HG02840 (cell line): ENCODE results near the gene GPR171.
A peak's percentile ranks its signal among the peaks of the same experiment; 100 is the strongest.
"Not testable (repeated sequence)": the region's sequence is repeated elsewhere in the genome, so short reads cannot be mapped to it uniquely, and the experiment has no call there.

ENCODE experiments used
- ATAC-seq: cut with Tn5 transposase; IDR thresholded peaks from one replicate; pipeline ENCODE4 v1.9.1; 2021; ENCODE audit warnings: mild to moderate bottlenecking, moderate library complexity, moderate number of reproducible peaks; ENCODE audit not compliant: unreplicated experiment, low FRiP score

GPR171 gene, protein sequence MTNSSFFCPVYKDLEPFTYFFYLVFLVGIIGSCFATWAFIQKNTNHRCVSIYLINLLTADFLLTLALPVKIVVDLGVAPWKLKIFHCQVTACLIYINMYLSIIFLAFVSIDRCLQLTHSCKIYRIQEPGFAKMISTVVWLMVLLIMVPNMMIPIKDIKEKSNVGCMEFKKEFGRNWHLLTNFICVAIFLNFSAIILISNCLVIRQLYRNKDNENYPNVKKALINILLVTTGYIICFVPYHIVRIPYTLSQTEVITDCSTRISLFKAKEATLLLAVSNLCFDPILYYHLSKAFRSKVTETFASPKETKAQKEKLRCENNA

DNA sequence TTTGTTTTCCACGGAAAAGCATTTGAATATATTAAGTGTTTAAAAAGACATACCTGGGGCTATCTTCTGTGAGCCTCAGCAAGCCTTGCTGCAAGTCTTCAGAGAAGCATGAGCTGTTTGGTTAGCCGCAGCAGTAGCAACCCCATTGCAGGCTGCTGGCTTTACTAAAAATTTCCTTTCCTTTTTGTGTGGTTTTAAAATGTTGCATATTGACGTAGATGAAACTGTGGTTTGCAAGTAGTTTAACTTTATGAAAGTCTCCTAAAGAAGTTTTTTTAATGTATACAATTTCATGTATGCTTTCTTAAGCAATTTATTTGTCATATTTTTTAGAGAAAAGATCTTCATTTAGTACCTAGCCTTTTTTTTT lies at the start of gene GPR171:
TSS of gene GPR171 (minus strand) at position 166 of the 370 bp plus-strand sequence. CDS start 3,830 bp downstream, outside the sequence.
- peak; percentile 89 for ATAC-seq

DNA sequence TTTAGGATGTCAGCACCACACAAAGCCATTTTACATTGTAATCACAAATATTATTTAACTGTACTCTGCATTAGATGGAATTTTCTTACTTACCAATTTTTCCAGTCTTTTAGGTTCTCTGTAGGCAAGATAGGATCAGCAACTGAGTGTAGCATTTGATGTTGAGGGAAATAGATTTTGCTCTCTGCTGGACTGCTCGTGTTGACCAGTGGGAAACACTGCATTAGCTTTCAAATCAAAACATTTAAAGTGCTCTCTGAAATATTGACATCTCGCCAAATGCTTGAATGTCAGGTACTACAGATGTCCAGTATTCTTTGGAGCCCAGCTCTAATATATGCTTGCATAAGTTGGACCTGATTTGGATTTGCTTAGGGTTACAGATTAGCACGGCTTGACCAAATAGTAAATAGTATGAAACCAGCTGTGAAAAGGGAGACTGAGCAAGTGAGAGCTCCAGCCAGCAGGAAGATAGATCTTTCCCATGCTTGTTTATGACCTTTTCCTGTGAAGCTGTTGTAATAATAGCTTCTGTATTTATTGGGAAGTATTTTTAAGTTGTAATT lies 45.8 kb upstream of the GPR171 start:
- ATAC-seq = no peak

GRCh38 chr3:151242006-151242405 lies 39.0 kb upstream of the GPR171 start:
- ATAC-seq = not testable (repeated sequence)

DNA sequence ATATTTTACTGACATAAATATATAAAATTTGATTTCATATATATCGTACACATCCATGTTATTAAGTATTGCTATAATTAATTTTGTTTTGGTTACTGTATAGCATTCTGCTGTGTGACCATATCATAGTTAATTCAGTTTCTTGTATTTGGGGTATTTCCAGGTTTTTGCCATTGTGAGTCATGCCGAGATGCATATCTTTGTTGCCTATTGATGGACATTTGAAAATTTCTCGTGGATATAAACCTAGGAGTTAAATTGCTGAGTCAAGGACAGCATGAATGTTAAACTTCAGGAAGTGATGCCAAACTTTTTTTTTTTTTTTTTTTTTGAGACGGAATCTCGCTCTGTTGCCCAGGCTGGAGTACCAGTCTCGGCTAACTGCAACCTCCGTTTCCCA lies 33.7 kb upstream of the GPR171 start:
- ATAC-seq = no peak

DNA sequence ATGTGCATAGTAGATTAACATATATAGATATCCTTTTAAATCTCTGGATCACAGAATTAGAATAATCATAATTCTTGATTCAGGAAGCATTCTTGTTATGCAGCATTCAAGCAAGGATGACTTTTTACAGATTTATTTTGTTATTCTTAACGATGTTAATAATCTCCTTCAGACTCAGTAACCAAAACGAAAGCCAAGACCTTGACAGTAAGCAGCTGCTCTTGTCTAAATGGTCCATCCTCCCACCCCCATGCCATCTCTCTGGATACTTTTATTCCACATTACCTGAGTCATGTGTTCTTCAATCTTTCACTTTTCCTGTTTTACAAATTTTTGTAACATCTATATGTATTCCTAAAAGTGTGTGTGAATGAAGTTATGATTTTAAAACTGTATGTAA lies 33.3 kb upstream of the GPR171 start:
- no peak for ATAC-seq

- no peak for ATAC-seq
These were observed 31.8 kb upstream of the GPR171 start for GRCh38 chr3:151234825-151235224.

- ATAC-seq = no peak
These were observed 30.0 kb upstream of the GPR171 start for GRCh38 chr3:151232991-151233390.

DNA sequence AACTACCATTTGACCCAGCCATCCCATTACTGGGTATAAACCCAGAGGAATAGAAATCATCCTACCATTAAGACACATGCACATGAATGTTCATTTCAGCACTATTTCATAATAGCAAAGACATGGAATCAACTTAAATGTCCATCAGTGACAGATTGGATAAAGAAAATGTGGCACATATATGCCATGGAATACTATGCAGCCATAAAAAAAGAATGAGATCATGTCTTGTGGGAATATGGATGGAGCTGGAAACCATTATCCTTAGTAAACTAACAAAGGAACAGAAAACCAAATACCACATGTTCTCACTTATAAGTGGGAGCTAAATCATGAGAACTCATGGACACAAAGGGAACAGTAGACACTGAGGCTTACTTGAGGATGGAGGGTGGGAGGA lies 29.4 kb upstream of the GPR171 start:
- ATAC-seq = not testable (repeated sequence)

DNA sequence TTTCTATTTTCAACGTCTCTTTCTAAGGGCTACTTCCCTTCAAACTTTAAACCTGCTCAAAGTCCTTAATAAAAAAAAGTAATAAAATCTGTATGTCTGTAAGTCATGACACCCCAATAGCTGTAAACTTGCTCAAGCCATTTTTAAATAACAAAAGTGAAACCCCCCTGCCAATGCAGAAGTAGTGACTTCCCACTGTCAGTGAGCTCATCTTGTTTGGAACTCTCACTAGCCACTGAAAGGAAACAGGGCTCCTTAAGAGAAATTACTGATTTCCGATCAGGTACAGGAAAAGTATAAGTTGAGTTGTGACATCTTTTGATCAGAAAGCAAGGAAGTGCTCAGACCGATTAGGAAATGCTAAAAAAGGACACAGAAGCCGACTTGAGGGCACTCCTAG lies 27.6 kb upstream of the GPR171 start:
- ATAC-seq = no peak

GRCh38 chr3:151228666-151229040 lies 25.6 kb upstream of the GPR171 start:
- no peak for ATAC-seq

- peak; percentile 69 for ATAC-seq
These were observed 25.0 kb upstream of the GPR171 start for GRCh38 chr3:151227807-151228665.

- ATAC-seq = peak; percentile 46
These were observed 24.3 kb upstream of the GPR171 start for GRCh38 chr3:151227266-151227806.

DNA sequence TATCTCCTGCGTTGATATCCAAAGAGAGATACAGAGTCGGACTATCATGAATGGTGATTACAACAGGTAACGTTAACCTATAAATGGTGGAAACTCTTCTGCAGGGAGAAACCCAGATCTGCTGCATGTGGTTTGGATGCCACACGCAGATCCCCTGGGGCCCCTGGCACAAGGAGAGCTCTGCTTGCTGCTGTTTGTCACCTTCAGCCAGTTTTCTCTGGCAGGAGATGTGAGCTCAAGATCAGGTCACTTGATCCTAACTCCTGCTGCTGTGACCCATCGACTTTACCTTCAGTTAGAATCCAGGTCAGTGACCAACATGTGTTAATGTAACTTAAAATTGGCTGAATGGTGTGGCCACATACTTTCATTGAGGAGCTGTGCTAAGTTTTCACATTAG lies 23.8 kb upstream of the GPR171 start:
- ATAC-seq = no peak

GRCh38 chr3:151226088-151226563 lies 23.1 kb upstream of the GPR171 start:
- ATAC-seq = no peak

DNA sequence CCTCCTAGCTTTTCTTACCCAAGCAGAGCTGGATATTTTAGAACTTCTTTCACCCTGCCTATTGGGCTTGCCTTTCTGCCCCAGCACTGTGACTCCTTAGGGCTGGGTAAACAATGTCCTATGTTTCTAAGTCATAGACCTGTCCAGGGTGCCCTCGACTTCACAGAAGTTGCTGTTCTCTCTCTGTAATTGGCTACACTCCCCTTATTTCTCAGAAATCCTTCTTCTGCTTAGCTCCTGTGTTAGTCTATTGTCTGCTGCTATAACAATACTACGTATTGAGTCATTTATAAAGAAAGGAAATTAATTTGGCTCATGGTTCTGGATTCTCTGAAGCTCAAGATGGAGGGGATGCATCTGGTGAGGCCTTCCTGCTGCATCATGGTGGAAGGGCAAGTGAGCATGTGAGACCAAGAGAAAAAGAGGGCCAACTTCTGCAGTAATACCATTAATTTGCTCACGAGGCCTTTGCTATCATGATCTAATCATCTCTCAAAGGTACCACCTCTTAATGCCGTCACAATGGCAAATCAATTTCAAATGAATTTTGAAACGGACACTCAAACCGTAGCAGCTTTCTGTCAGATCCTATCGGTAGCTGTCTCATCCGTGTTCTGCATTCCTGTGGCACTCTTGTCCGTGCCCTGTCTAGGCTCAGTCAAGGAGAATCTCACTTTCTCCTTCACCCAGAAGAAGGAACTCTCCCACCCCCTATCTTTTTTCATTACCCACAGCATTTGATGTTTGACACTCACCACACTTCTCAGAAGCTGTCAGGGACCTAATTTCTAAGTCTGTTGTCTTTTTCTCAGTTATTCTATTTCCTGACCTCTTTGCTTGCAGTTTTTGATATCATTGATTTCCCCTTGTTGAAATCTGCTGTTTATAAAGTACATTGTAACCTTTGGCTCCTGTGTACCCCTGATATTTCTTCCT lies 22.3 kb upstream of the GPR171 start:
- no peak for ATAC-seq

DNA sequence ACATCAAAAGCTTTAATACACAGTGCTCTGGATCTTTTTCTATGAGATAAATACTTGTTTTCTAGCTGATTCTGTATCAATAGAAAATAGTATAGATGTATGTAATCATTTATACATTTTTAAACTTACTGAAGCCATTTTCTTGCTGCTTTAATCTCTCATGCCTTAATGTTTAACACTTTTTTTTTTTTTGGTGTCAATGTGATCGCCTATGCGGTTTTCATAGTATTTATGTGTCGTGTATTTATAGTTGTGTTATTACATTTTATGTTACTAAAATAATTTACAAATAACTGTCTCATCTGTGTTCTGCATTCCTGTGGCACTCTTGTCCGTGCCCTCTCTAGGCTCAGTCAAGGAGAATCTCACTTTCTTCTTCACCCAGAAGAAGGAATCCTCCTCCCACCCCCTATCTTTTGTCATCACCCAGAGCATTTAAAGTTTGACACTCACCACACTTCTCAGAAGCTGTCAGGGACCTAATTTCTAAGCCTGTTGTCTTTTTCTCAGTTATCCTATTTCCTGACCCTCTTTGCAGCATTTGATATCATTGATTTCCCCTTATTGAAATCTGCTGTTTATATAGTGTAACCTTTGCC lies 21.4 kb upstream of the GPR171 start:
- ATAC-seq = no peak

GRCh38 chr3:151219056-151219455 lies 16.0 kb upstream of the GPR171 start:
- no peak for ATAC-seq

DNA sequence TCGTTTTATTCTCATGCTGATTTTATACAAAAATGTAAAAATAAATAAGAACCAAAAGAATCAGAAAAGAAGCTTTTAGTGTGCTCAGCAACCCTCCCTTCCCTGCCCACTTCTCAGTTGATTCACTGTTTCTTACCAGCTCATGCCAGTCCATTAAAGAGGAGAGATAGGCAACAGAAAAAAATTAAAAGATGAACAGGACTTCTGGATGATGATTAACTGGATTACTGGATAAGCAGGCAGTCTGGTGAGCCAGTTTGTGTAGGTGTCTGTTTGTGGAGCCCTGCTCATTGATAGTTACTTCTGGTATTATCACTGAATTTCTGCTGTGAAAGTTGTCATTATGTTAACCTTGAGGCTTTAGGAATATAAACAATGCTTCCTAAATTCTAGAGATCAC lies 15.1 kb upstream of the GPR171 start:
- ATAC-seq = no peak
